Right cardiac atrium (tissue), 5 donors: ENCODE data around the gene ZNF175. TPM values are rescaled to one million over a fixed set of nuclear protein-coding genes. Genes with fewer than 3 reads are reported as not detected.
"Not testable (repeated sequence)": the region's sequence is repeated elsewhere in the genome, so short reads cannot be mapped to it uniquely, and the experiment has no call there.

ENCODE experiments used
- ATAC-seq, 2 donors: fragments of 200-7000 bp; cut with Tn5 transposase; one replicate each; pipeline versions ENCODE4 v1.8.0 to v1.9.1; 2020; ENCODE audit warnings: moderate library complexity in 2 of 2, mild to moderate bottlenecking in 1 of 2
- DNase-seq, 3 donors: peaks; one replicate each; pipeline ENCODE4 v3.0.0-alpha.2; 2020
- H3K27ac ChIP-seq: one replicate; pipeline ENCODE4 v1.5.1; 2013; ENCODE audit warnings: mild to moderate bottlenecking, low read length, control low read depth, moderate library complexity
- H3K27me3 ChIP-seq: one replicate; pipeline ENCODE4 v1.6.1; 2013; ENCODE audit not compliant: control insufficient read depth, insufficient read depth
- H3K4me1 ChIP-seq: one replicate; pipeline ENCODE4 v1.6.1; 2013; ENCODE audit warnings: low read length; ENCODE audit not compliant: control insufficient read depth, insufficient read depth
- H3K4me3 ChIP-seq: one replicate; pipeline ENCODE4 v1.5.1; 2013; ENCODE audit warnings: low read length, control low read depth
- H3K9me3 ChIP-seq: one replicate; pipeline ENCODE4 v1.6.1; 2013; ENCODE audit warnings: low read length; ENCODE audit not compliant: control insufficient read depth
- WGBS: extraction: QIAGEN DNeasy Blood & Tissue Kit; methylation state at CpG from one replicate; pipeline ENCODE4 v1.1.7; 2013; 5-methylcytosine and 5-hydroxymethylcytosine counted together
- intact Hi-C, 4 donors: fragments of 100-400 bp; cut with DNase I; formaldehyde crosslinking; loops; one replicate each; pipeline versions ENCODE4 v1.11.0 to v1.14.0; 2022 to 2023
- polyA plus RNA-seq: library from polyadenylated mRNA; stranded (reverse); fragments of 200-250 nt; gene quantifications from one replicate; pipeline ENCODE4 v1.2.3, GENCODE V29; 2013
- total RNA-seq, 4 donors: library from RNA; stranded (reverse); fragmentation: NEBNext Ultra II Directional; extraction: Animal tissue kit (Norgen Biotek cat#: 25700); gene quantifications; one replicate each; pipeline ENCODE4 v1.2.1, GENCODE V29; 2021
- donor health status: healthy with polysubstance abuse.
- donor health status: DM: no; HTN: yes; CAD: no.
- donor health status: DM: no; HTN: no; CAD: no.
- donor health status: DM: no; HTN: yes; CAD: no; lungs with severe emphysema.
- donor health status: DM: yes; HTN: yes; CAD: no.

The ZNF175 gene
- total and polyA plus RNA-seq, 5 donors = 3.3 to 12.4 (median 9.3) TPM

DNA sequence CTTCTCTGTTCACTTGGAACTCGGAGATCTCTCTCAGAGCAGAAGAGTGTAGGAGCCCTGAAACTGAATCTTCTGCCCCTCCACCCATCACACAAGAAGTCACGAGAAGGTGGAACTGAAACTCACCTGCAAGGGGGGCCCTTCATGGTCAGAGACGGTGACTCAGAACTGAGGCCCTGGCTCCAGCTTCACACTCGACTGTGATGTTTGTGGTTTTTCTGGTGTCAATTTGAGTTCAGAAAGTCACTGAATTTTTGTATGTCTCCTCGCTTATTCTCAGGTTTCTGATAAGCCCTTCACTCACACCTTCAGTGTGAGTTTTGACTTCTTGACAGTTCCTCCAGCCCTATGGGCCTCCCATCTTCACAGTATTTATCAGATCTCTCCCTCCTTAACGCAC lies 36.0 kb downstream of the ZNF175 start:
- Histone ChIP-seq H3K9me3 (no peaks in the 10 kb centered on the region), H3K4me1 (no peaks in the 10 kb centered on the region), H3K27ac (no peak overlapping the region), H3K4me3 (no peak overlapping the region), H3K27me3 (no peaks in the 10 kb centered on the region)
- WGBS = 59% methylated on average over 6 of the region's 6 CpGs
- DNase-seq (no peak), ATAC-seq (no peak)
- intact Hi-C loops = no loop called here

DNA sequence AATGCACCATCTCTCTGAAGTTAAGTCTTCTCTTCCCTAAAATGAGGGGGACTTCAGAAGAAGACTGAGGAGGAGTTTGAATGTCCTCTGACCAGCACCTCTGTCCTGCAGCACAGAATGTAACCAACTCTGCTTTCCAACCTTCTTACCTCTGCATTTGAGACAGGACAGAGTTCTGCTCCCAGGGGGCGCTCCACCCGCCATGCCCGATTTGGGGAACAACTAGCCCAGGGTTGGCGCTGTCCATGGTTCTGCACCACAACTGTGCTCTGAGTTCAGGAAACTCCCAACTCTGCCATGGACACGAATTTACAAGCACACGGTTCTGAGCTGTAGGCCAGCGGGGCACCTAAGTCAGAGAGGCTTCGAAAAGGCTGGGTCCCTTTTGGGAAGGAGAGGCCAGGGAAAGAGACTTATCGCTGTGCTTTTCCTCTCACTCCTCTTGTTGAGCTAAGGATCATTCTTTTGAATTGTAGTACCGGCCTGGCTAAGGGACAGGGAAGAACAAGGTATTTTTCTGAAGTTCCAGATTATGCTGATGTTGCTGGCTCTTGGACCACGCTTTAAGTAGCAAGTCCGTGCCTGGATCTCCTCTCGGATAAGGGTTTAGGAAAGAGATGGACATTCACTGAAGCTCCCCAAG lies 37.0 kb downstream of the ZNF175 start:
- H3K27ac ChIP-seq = no peak overlapping the region
- intact Hi-C loops = no loop called here
- H3K9me3 ChIP-seq = peaks cover 5% of the 10 kb centered on the region
- no peak overlapping the region for H3K4me3 ChIP-seq
- DNase-seq (peak; percentile 74 to 92 (median 88)), ATAC-seq (peak; percentile 36 to 57)
- WGBS = 19% methylated on average over 13 of the region's 13 CpGs
- H3K27me3 ChIP-seq = no peaks in the 10 kb centered on the region
- H3K4me1 ChIP-seq = no peaks in the 10 kb centered on the region

DNA sequence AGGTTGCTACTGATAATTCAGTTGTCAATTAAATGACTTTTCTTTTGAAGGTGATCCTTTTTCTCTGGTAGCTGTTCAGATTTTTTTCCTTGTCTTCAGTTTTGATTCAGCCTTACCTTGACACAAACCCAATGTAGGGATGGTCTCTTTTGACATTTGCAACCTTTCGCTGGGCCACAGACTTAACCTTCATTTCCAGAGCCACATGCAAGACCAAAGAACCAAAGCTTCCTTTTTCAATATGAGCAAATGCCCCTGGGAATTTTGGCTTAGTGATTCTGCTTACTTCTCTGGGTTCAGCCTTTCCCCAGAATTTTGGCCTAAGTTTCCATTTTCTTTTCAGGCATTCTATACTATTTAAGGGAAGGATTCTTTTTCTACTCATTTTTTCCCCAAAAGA lies 39.5 kb downstream of the ZNF175 start:
- Histone ChIP-seq H3K27me3 (no peaks in the 10 kb centered on the region), H3K4me3 (no peak overlapping the region), H3K4me1 (no peaks in the 10 kb centered on the region), H3K27ac (no peak overlapping the region), H3K9me3 (peaks cover 6% of the 10 kb centered on the region)
- WGBS = 74% methylated on average over 1 of the region's 1 CpG
- ATAC-seq = no peak
- no peak for DNase-seq
- intact Hi-C loops = no loop called here

DNA sequence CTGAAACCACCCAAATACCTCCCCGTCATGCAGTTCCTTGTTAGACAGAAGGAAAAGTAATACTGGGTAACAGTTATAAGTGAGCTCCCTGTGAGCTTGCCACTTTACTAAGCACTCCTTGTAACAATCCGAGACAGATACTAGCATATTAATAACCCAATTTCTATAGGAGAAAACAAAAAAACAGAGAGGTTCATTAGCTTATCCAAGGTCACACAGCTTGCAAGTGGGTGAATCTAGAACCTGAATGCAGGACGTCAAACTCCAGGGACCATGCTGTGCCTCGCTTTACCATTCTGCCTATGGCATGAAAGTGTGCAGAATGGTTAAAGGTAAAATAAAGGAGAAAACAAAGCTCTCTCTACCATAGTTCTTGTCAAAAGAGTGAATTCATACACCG lies 43.7 kb downstream of the ZNF175 start:
- no peak for ATAC-seq
- no peaks in the 10 kb centered on the region for H3K27me3 ChIP-seq
- no peak overlapping the region for H3K27ac ChIP-seq
- no peak overlapping the region for H3K4me3 ChIP-seq
- DNase-seq = no peak
- intact Hi-C loops = no loop called here
- H3K9me3 ChIP-seq = peaks cover 6% of the 10 kb centered on the region
- H3K4me1 ChIP-seq = no peaks in the 10 kb centered on the region
- WGBS = 67% methylated on average over 5 of the region's 5 CpGs

DNA sequence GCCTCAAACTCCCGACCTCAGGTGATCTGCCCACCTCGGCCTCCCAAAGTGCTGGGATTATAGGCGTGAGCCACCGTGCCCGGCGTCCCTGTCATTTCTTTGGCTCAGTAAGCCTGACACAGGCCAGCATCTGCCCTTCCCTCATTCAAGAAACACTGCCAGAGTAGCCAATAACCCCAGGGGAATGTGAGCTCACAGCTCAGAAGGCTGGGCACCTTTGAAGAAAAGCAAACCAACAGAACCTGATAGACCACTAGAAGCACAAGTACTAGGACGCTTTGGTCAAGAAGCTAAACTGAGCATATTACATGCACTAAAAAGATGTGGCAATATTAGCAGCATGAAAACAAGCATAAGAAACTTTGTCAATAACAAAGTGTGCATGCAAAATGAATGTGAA lies 44.9 kb downstream of the ZNF175 start:
- DNase-seq (no peak), ATAC-seq (no peak)
- H3K4me1 ChIP-seq = no peaks in the 10 kb centered on the region
- no peak overlapping the region for H3K4me3 ChIP-seq
- intact Hi-C loops = no loop called here
- peaks cover 6% of the 10 kb centered on the region for H3K9me3 ChIP-seq
- 77% methylated on average over 7 of the region's 7 CpGs for WGBS
- no peaks in the 10 kb centered on the region for H3K27me3 ChIP-seq
- H3K27ac ChIP-seq = no peak overlapping the region

DNA sequence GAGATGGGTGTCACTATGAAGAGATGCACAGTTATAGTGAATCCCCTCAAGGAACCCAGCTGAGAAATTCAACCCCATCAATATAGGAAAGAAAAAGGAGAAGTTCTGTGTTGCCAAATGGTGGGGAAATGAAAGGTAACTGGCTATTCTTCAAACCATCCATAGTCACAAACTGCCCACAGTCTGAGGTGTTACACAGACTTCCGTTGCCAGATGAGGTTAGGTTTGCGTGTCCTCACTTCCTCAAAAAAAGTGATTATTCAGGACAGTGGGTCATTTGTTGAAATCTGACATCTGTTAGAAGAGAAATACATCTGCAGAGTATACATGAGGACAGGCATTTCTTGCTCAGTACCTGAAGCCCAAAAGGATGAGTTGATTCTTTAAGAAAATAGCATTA lies 50.1 kb downstream of the ZNF175 start:
- DNase-seq = no peak
- WGBS = 38% methylated on average over 2 of the region's 2 CpGs
- no peak for ATAC-seq
- Histone ChIP-seq H3K4me3 (no peak overlapping the region), H3K27ac (no peak overlapping the region), H3K4me1 (no peaks in the 10 kb centered on the region), H3K27me3 (no peaks in the 10 kb centered on the region), H3K9me3 (no peaks in the 10 kb centered on the region)
- intact Hi-C loops = no loop called here

DNA sequence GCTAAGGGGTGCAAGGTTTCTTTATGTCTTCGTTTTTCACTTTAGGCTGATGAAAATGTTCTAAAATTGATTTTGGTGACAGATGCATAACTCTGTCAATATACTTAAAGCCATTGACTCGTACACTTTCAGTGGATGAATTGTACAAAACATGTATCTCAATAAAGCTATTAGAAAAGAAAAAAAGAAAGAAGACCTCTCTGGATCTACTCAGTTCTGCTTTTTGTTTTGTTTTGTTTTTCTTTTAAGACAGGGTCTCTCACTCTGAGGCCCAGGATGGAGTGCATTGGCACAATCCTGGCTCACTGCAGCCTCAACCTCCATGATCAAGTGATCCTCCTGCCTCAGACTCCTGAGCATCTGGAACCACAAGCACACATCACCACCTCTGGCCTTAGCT lies 55.6 kb downstream of the ZNF175 start:
- intact Hi-C loops = no loop called here
- Histone ChIP-seq H3K4me3 (no peak overlapping the region), H3K27ac (no peak overlapping the region), H3K9me3 (no peaks in the 10 kb centered on the region), H3K4me1 (no peaks in the 10 kb centered on the region), H3K27me3 (no peaks in the 10 kb centered on the region)
- ATAC-seq (no peak), DNase-seq (no peak)
- 46% methylated on average over 2 of the region's 2 CpGs for WGBS

DNA sequence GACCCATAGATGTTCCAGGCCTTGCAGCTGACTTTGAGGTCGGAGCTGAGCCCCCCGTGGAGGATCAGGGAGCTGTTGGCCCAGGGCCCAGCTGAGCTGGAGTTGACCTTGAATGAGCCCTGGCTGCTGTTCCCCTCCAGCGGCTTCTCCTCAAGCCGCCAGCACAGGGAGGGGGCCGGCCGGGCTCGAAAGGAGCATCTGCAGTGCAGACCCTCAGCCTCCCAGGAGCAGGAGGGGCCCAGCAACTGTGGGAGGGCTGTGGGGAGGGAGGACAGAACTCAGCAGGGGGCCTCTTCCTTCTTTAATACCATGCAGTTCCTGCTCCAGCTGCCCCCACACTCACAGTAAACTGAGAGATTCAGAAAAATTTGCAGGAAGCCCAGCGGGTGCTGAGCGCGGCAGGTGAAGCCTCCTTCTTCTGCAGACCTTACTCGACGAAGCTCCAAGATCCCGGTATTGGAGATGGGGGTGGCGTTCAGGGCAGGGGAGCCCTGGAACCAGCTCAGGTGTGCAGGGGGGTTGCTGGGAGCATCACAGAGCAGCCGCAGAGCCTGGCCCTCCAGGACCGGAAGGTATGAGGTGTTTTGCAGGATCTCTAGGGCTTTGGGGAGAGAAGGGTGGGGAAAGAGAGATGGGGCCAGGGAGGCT lies 56.5 kb downstream of the ZNF175 start:
- no peak overlapping the region for H3K27ac ChIP-seq
- no peaks in the 10 kb centered on the region for H3K4me1 ChIP-seq
- 62% methylated on average over 16 of the region's 16 CpGs for WGBS
- no peaks in the 10 kb centered on the region for H3K27me3 ChIP-seq
- DNase-seq = no peak
- H3K9me3 ChIP-seq = no peaks in the 10 kb centered on the region
- intact Hi-C loops = no loop called here
- H3K4me3 ChIP-seq = no peak overlapping the region
- ATAC-seq = no peak

DNA sequence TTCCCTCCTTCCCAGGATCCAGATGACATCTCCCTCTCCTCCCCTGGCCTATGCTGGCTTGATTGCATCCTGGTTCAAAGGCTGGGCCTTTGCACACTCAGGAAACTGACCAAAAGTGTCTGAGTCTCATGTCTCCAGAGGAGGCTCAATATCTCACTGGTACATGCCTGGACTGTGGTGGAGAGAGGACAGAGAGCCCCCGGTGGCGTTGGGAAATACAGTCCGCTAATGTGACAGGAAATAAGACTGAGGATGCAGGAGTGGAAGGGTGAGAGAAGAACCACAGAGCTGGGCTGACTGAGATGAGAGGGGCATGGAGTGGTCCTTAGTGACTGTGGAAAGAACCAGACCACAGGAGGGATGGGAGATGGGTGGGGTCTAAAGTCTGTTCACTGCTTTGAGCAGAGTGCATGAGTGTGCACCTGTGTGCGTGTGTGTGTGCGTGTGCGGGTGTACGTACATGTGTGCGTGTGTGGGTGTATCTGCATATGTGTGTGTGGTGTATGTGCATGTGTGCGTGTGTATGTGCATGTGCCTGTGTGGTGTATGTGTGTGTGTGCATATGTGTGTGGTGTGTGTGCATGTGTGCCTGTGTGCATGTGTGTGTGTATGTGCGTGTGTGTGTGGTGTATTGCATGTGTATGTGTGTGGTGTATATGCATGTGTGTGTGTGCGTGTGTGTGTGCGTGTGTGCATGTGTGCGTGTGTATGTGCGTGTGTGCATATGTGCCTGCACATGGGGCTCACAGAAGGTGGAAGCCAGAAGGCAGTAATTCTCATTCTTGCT lies 57.3 kb downstream of the ZNF175 start:
- intact Hi-C loops = no loop called here
- Histone ChIP-seq H3K27ac (no peak overlapping the region), H3K9me3 (no peaks in the 10 kb centered on the region), H3K4me1 (no peaks in the 10 kb centered on the region), H3K4me3 (no peak overlapping the region), H3K27me3 (no peaks in the 10 kb centered on the region)
- ATAC-seq = no peak
- 77% methylated on average over 14 of the region's 14 CpGs for WGBS
- DNase-seq = no peak

DNA sequence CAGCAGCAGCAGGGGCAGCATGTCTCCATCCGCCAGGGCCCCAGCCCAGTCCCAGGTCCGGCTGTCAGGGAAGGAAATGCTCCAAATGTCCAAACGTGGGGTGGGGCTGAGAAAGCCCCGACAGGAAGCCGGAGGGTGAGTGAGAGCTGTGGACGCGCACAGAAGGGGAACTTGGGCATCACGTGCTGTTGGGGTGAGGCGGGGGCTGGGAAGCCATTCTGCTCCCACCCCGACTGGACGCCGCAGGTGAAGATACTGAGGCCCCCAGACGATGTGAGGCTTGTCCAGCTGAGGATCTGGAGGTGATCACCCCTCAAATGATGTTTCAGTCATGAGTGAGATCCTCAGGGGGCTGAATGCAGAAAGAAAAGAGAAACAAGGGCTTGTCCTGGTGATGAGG lies 59.2 kb downstream of the ZNF175 start, which contains the start of gene SIGLEC5:
Gene SIGLEC5, minus strand, starts transcription at position 87 of the 400 bp plus-strand sequence. Its CDS starts 66 bp downstream, at position 21.
- H3K4me3 ChIP-seq, intact Hi-C loops, H3K4me1 ChIP-seq, H3K27me3 ChIP-seq, H3K27ac ChIP-seq, H3K9me3 ChIP-seq: not testable (repeated sequence)
- ATAC-seq (peak; percentile 40 to 72), DNase-seq (peak in 2 of 3 donors; percentile 23 to 57)
- WGBS = 46% methylated on average over 10 of the region's 13 CpGs

DNA sequence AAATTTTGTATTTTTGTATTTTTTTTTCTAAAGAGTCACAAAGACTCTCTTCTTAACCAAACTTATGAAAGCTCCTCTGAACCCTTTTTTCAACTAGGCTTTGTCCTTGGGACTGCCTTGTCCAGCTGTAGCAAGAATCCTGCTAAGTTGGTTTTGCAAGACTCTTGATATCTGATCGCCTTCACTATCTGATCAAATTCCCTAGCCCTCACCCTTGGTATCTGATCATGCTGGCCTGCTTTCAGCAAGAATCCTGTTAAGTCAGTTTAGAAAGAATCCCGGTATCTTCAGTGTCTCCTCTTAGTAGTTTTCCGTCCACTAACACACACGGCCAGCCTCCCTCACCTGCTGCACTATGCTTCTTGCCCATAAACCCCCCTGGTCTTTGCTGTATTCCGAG lies 61.0 kb downstream of the ZNF175 start:
- intact Hi-C loops = no loop called here
- WGBS = 70% methylated on average over 5 of the region's 5 CpGs
- no peak for ATAC-seq

More for the DNA sequence above, 61.0 kb downstream of the ZNF175 start:
- H3K4me3 ChIP-seq = no peak overlapping the region
- H3K27ac ChIP-seq = no peak overlapping the region
- no peak for DNase-seq
- no peaks in the 10 kb centered on the region for H3K27me3 ChIP-seq
- no peaks in the 10 kb centered on the region for H3K9me3 ChIP-seq
- H3K4me1 ChIP-seq = no peaks in the 10 kb centered on the region
